Kidney (tissue), 14 donors: ENCODE results near the gene LMX1B. TPM values are rescaled to one million over a fixed set of nuclear protein-coding genes. Genes with fewer than 3 reads are reported as not detected.

Experiments used
- DNase-seq, 5 donors: peaks; one replicate each; pipeline ENCODE4 v3.0.0-alpha.2; 2013 to 2020
- FAIRE-seq: peaks from 2 replicates; lab custom pipeline; 2012; peaks lifted over from hg19 to GRCh38; lab: Jason Lieb, UNC
- H3K27ac ChIP-seq, 2 donors: one replicate each; pipeline ENCODE4 v1.7.0; 2013; ENCODE audit warnings: low read depth in 2 of 2, low read length in 2 of 2, inconsistent platforms in 1 of 2
- H3K27me3 ChIP-seq: one replicate; pipeline ENCODE4 v1.7.1; 2013; ENCODE audit warnings: low read length, inconsistent platforms; ENCODE audit not compliant: control insufficient read depth, insufficient read depth
- H3K36me3 ChIP-seq, 3 donors: one replicate each; pipeline versions ENCODE4 v1.7.0 to v1.7.1; 2013; ENCODE audit warnings: low read length in 3 of 3, control low read depth in 1 of 3, inconsistent platforms in 1 of 3; ENCODE audit not compliant: insufficient read depth in 3 of 3, control insufficient read depth in 2 of 3
- H3K4me1 ChIP-seq, 3 donors: one replicate each; pipeline versions ENCODE4 v1.7.0 to v1.7.1; 2013; ENCODE audit warnings: low read length in 3 of 3, inconsistent platforms in 1 of 3, low read depth in 1 of 3; ENCODE audit not compliant: control insufficient read depth in 2 of 3, insufficient read depth in 2 of 3
- H3K4me3 ChIP-seq, 3 donors: one replicate each; pipeline versions ENCODE4 v1.7.0 to v1.8.1; 2013; ENCODE audit warnings: low read length in 3 of 3, control low read depth in 1 of 3, inconsistent platforms in 1 of 3
- H3K9ac ChIP-seq, 3 donors: one replicate each; pipeline versions ENCODE4 v1.7.0 to v1.7.1; 2013; ENCODE audit warnings: low read length in 3 of 3, control low read depth in 1 of 3, inconsistent platforms in 1 of 3
- H3K9me3 ChIP-seq, 3 donors: one replicate each; pipeline versions ENCODE4 v1.7.0 to v1.7.1; 2013; ENCODE audit warnings: low read length in 3 of 3, control low read depth in 1 of 3, inconsistent platforms in 1 of 3; ENCODE audit not compliant: control insufficient read depth in 2 of 3, insufficient read depth in 1 of 3
- intact Hi-C: fragments of 100-400 bp; cut with DNase I; formaldehyde crosslinking; loops from one replicate; pipeline ENCODE4 v1.11.1; 2022
- polyA plus RNA-seq: library from polyadenylated mRNA; stranded (reverse); fragments of 350-450 nt; fragmentation: Illumina TruSeq; extraction: RNeasy Lipid Tissue Mini Kit (QIAGEN cat#74804); gene quantifications from one replicate; pipeline ENCODE4 v1.2.3, GENCODE V29; 2014; ENCODE audit warnings: low read depth, low replicate concordance; ENCODE audit not compliant: insufficient read depth
- total RNA-seq: library from RNA; stranded (reverse); fragmentation: NEBNext Ultra II Directional; extraction: Animal tissue kit (Norgen Biotek cat#: 25700); gene quantifications from one replicate; pipeline ENCODE4 v1.2.1, GENCODE V29; 2021
- TF ChIP-seq, protein P1 (sequence below): IDR thresholded peaks from 3 replicates; pipeline ENCODE4 v1.5.1; 2012; ENCODE audit warnings: mild to moderate bottlenecking, moderate library complexity, borderline replicate concordance; ENCODE audit not compliant: insufficient read depth; ENCODE audit errors: extremely low read depth
- donor health status: control.
- donor health status: control.
- donor health status: control.
- donor health status: control.
- donor health status: control.
- donor health status: DM: yes; HTN: yes; CAD: no.
- donor health status: Normal renal cell carcinoma (clear cell type).

Gene LMX1B
- total and polyA plus RNA-seq, 2 donors from 2014 or later, result 0.57 to 2.6 TPM

DNA sequence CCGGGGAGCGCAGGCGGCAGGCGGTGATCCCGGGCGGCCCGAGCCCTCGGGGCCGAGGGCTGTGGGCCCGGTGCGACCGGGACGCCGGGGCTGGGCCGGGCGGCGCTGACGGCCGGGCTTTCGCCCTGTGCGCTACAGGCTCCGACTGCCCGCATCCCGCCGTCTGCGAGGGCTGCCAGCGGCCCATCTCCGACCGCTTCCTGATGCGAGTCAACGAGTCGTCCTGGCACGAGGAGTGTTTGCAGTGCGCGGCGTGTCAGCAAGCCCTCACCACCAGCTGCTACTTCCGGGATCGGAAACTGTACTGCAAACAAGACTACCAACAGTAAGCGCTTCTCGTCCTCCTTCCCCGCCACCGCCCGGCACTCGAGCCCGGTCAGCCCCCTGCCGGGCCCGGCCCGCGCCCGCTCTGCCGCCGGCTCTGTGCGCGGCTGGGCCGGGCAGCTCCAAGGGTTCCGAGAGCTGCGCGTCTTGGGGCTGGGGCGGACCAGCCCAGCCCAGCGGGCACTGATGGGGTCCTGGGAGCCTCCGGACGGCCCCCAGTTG, 1.6 kb downstream of the LMX1B start:
- Histone ChIP-seq H3K4me3 (no peak overlapping the region), H3K9me3 (no peaks in the 10 kb centered on the region), H3K27ac (no peak overlapping the region), H3K4me1 (peaks cover 0 to 19% (median 4%) of the 10 kb centered on the region in 3 donors), H3K9ac (no peak overlapping the region), H3K36me3 (no peaks in the 10 kb centered on the region), H3K27me3 (peaks cover 38% of the 10 kb centered on the region)
- intact Hi-C loops, result loop anchor here (10.0 kb wide), 1 partner anchor 169 kb away; no protein-coding TSS in a partner anchor
- TF ChIP-seq, protein P1, sequence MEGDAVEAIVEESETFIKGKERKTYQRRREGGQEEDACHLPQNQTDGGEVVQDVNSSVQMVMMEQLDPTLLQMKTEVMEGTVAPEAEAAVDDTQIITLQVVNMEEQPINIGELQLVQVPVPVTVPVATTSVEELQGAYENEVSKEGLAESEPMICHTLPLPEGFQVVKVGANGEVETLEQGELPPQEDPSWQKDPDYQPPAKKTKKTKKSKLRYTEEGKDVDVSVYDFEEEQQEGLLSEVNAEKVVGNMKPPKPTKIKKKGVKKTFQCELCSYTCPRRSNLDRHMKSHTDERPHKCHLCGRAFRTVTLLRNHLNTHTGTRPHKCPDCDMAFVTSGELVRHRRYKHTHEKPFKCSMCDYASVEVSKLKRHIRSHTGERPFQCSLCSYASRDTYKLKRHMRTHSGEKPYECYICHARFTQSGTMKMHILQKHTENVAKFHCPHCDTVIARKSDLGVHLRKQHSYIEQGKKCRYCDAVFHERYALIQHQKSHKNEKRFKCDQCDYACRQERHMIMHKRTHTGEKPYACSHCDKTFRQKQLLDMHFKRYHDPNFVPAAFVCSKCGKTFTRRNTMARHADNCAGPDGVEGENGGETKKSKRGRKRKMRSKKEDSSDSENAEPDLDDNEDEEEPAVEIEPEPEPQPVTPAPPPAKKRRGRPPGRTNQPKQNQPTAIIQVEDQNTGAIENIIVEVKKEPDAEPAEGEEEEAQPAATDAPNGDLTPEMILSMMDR, result no peak
- peak in 4 of 5 donors; percentile 60 to 77 (median 72) for DNase-seq
- FAIRE-seq, result no peak

- FAIRE-seq (no peak), DNase-seq (peak in 3 of 5 donors; percentile 55 to 72 (median 59))
- Histone ChIP-seq H3K4me1 (peaks cover 0 to 18% (median 4%) of the 10 kb centered on the region in 3 donors), H3K27me3 (peaks cover 38% of the 10 kb centered on the region), H3K36me3 (no peaks in the 10 kb centered on the region), H3K9me3 (no peaks in the 10 kb centered on the region), H3K27ac (no peak overlapping the region), H3K9ac (no peak overlapping the region), H3K4me3 (no peak overlapping the region)
- intact Hi-C loops, result loop anchor here (10.0 kb wide), 1 partner anchor 169 kb away; no protein-coding TSS in a partner anchor
- TF ChIP-seq, protein P1, result no peak
These were observed 2.2 kb downstream of the LMX1B start for GRCh38 chr9:126615791-126616447.

DNA sequence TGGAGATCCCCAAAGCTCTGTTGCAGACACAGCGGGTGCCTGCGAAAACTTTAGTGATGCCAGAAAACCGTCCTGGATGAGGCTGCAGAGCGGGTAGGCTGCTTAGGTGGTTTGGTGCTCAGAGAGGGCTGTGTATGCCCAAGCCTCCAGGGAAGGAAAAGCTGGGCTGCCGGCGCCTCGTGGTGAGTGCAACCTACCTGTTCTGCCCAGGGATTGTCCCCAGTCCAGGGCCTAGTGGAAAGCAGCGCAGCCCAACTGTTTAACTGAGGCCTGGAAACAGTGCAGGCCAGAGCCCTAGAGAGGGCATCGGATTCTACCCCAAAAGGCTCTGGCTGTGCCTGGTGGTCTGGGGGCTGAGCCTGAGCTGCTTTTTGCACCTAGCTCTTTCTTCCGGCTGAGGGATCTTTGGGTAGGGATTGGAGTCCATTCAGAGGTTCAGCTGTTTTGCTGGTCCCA, 2.8 kb downstream of the LMX1B start:
- TF ChIP-seq, protein P1, result no peak
- peaks cover 0 to 14% (median 4%) of the 10 kb centered on the region in 3 donors for H3K4me1 ChIP-seq
- H3K9ac ChIP-seq, result no peak overlapping the region
- no peaks in the 10 kb centered on the region for H3K36me3 ChIP-seq
- intact Hi-C loops, result loop anchor here (10.0 kb wide), 1 partner anchor 168 kb away; no protein-coding TSS in a partner anchor
- no peak overlapping the region for H3K4me3 ChIP-seq
- H3K27me3 ChIP-seq, result peaks cover 40% of the 10 kb centered on the region
- H3K9me3 ChIP-seq, result no peaks in the 10 kb centered on the region
- H3K27ac ChIP-seq, result no peak overlapping the region
- DNase-seq (no peak), FAIRE-seq (no peak)
